HCT116 (cell line): ENCODE results near the gene COX6A2. TPM values are rescaled to one million over a fixed set of nuclear protein-coding genes. Genes with fewer than 3 reads are reported as not detected.

ENCODE experiments used
- ATAC-seq: fragments of 200-7000 bp; cut with Tn5 transposase; 2 replicates; pipeline ENCODE4 v1.9.1; 2020; ENCODE audit warnings: mild to moderate bottlenecking, moderate library complexity
- BruUV-seq: library from RNA; stranded (reverse); fragments of 400-500 nt; replicated peaks from 2 replicates; lab custom pipeline; 2021; lab: Mats Ljungman, UMichigan
- CTCF ChIA-PET: fragments of 300-600 bp; sonication (Branson Sonifier 250); formaldehyde crosslinking; loops from one replicate; lab custom pipeline; 2021; ENCODE audit warnings: antibody characterized with exemption; lab: Charles Lee
- POLR2A ChIA-PET: fragments of 300-600, 350-600 bp; sonication (Branson Sonifier 250); formaldehyde crosslinking; loops from one replicate; lab custom pipeline; 2021; ENCODE audit warnings: antibody characterized with exemption; lab: Charles Lee
- RAD21 ChIA-PET, 2 experiments: fragments of 300-600 bp; sonication (Branson Sonifier 250); formaldehyde crosslinking; loops; one replicate each; lab custom pipeline; 2023; ENCODE audit warnings: low total read pairs in 2 of 2; ENCODE audit not compliant: uncharacterized antibody in 2 of 2, unreplicated experiment in 2 of 2, low non-redundant PET in 1 of 2; lab: Charles Lee
- DNase-seq: peaks from one replicate; pipeline ENCODE4 v3.0.0-alpha.2; 2010; ENCODE audit warnings: low read depth, low spot score
- H2AFZ ChIP-seq: fragments of 200-600 bp; shearing (Covaris generic), sonication (generic); 2 replicates; pipeline ENCODE4 v1.6.1; 2017; ENCODE audit warnings: low read depth, mixed run types, mixed read lengths, antibody characterized with exemption, low read length; ENCODE audit not compliant: poor library complexity, severe bottlenecking
- H3K27ac ChIP-seq: 2 replicates; pipeline ENCODE4 v1.5.1; 2012; ENCODE audit warnings: low read depth, low read length
- H3K27me3 ChIP-seq: fragments of 200-600 bp; sonication (generic); 2 replicates; pipeline ENCODE4 v1.6.1; 2016; ENCODE audit warnings: mixed run types, low read length, mixed read lengths; ENCODE audit not compliant: insufficient read depth
- H3K36me3 ChIP-seq, 2 experiments: fragments of 200-500 bp in 1 of 2; fragments of 200-600 bp in 1 of 2; sonication (Bioruptor generic) in 1 of 2; sonication (generic) in 1 of 2; 2 replicates each; pipeline versions ENCODE4 v1.5.1 to v1.6.1; 2014 to 2016; ENCODE audit warnings: low read length in 2 of 2, inconsistent platforms in 1 of 2, mixed read lengths in 1 of 2, mixed run types in 1 of 2; ENCODE audit not compliant: insufficient read depth in 2 of 2, control insufficient read depth in 1 of 2
- H3K4me1 ChIP-seq, 2 experiments: fragments of 200-600 bp in 1 of 2; sonication (generic) in 1 of 2; 2 replicates each; pipeline versions ENCODE4 v1.5.1 to v1.6.1; 2012 to 2017; ENCODE audit warnings: low read length in 2 of 2, inconsistent platforms in 1 of 2, mild to moderate bottlenecking in 1 of 2, mixed read lengths in 1 of 2, mixed run types in 1 of 2, moderate library complexity in 1 of 2; ENCODE audit not compliant: insufficient read depth in 2 of 2, control insufficient read depth in 1 of 2
- H3K4me2 ChIP-seq: fragments of 200-600 bp; sonication (generic); 2 replicates; pipeline ENCODE4 v1.6.1; 2017; ENCODE audit warnings: mixed run types, low read length, mixed read lengths
- H3K4me3 ChIP-seq, 2 experiments: fragments of 200-600 bp in 1 of 2; sonication (generic) in 1 of 2; replicated peaks in 1 of 2; 2 replicates each; pipeline ENCODE4 v1.5.1; 2011 to 2016; ENCODE audit warnings: low read length in 2 of 2, control low read depth in 1 of 2, low read depth in 1 of 2, mild to moderate bottlenecking in 1 of 2, mixed read lengths in 1 of 2, mixed run types in 1 of 2
- H3K79me2 ChIP-seq: fragments of 200-600 bp; sonication (generic); 2 replicates; pipeline ENCODE4 v1.6.1; 2017; ENCODE audit warnings: mild to moderate bottlenecking, mixed run types, low read length, moderate library complexity, mixed read lengths; ENCODE audit not compliant: insufficient read depth
- H3K9ac ChIP-seq: fragments of 200-600 bp; sonication (generic); 2 replicates; pipeline ENCODE4 v1.6.1; 2016; ENCODE audit warnings: low read length, mixed read lengths
- H3K9me2 ChIP-seq: fragments of 200-600 bp; sonication (generic), shearing (Covaris generic); 2 replicates; pipeline ENCODE4 v1.6.1; 2017; ENCODE audit warnings: mixed run types, mild to moderate bottlenecking, moderate library complexity; ENCODE audit not compliant: insufficient read depth
- H3K9me3 ChIP-seq, 2 experiments: fragments of 200-500 bp in 1 of 2; fragments of 200-600 bp in 1 of 2; sonication (Bioruptor generic) in 1 of 2; sonication (generic) in 1 of 2; 2 replicates each; pipeline ENCODE4 v1.6.1; 2014 to 2017; ENCODE audit warnings: low read length in 2 of 2, mixed read lengths in 2 of 2, inconsistent platforms in 1 of 2, low read depth in 1 of 2, mild to moderate bottlenecking in 1 of 2, mixed run types in 1 of 2, moderate library complexity in 1 of 2; ENCODE audit not compliant: control insufficient read depth in 1 of 2, insufficient read depth in 1 of 2
- H4K20me1 ChIP-seq: fragments of 200-600 bp; sonication (generic), shearing (Covaris generic); 2 replicates; pipeline ENCODE4 v1.6.1; 2017; ENCODE audit warnings: mixed run types, mild to moderate bottlenecking, moderate library complexity; ENCODE audit not compliant: insufficient read depth
- ATF3 ChIP-seq: IDR thresholded peaks from 2 replicates; pipeline ENCODE4 v1.6.1; 2012
- CBX3 ChIP-seq: IDR thresholded peaks from 2 replicates; pipeline ENCODE4 v1.6.1; 2012; ENCODE audit warnings: low read depth
- EGR1 ChIP-seq: IDR thresholded peaks from 2 replicates; pipeline ENCODE4 v1.6.1; 2012; ENCODE audit warnings: low read depth
- ELF1 ChIP-seq: IDR thresholded peaks from 2 replicates; pipeline ENCODE4 v1.6.1; 2012; ENCODE audit warnings: low read depth, borderline replicate concordance
- EZH2 ChIP-seq: fragments of 200-600 bp; sonication (generic); IDR thresholded peaks from 2 replicates; pipeline ENCODE4 v1.6.1; 2017; ENCODE audit warnings: antibody characterized with exemption, mixed run types
- EZH2phosphoT487 ChIP-seq: fragments of 200-600 bp; IDR thresholded peaks from 2 replicates; pipeline ENCODE4 v1.6.1; 2018; ENCODE audit warnings: antibody characterized with exemption, borderline replicate concordance
- FOSL1 ChIP-seq: IDR thresholded peaks from 2 replicates; pipeline ENCODE4 v1.6.1; 2012; ENCODE audit warnings: low read depth
- JUND ChIP-seq: IDR thresholded peaks from 2 replicates; pipeline ENCODE4 v1.6.1; 2012
- MAX ChIP-seq: IDR thresholded peaks from 2 replicates; pipeline ENCODE4 v1.6.1; 2012
- POLR2A ChIP-seq: IDR thresholded peaks from 2 replicates; pipeline ENCODE4 v1.7.0; 2011; ENCODE audit warnings: borderline replicate concordance; ENCODE audit not compliant: insufficient read depth, insufficient read length; ENCODE audit errors: extremely low read depth
- POLR2AphosphoS5 ChIP-seq: IDR thresholded peaks from 2 replicates; pipeline ENCODE4 v1.6.1; 2011; ENCODE audit warnings: mild to moderate bottlenecking, low read depth, low read length, moderate library complexity
- RAD21 ChIP-seq: IDR thresholded peaks from 2 replicates; pipeline ENCODE4 v1.6.1; 2012; ENCODE audit warnings: low read depth, mild to moderate bottlenecking
- REST ChIP-seq: IDR thresholded peaks from 2 replicates; pipeline ENCODE4 v1.6.1; 2012; ENCODE audit warnings: low read depth
- SIN3A ChIP-seq: IDR thresholded peaks from 2 replicates; pipeline ENCODE4 v1.6.1; 2012; ENCODE audit warnings: low read depth
- SRF ChIP-seq: IDR thresholded peaks from 2 replicates; pipeline ENCODE4 v1.6.1; 2012; ENCODE audit warnings: low read depth
- TCF7L2 ChIP-seq: IDR thresholded peaks from 2 replicates; pipeline ENCODE4 v1.7.0; 2011; ENCODE audit warnings: borderline replicate concordance, inconsistent platforms; ENCODE audit not compliant: insufficient read depth, insufficient read length; ENCODE audit errors: extremely low read depth
- YY1 ChIP-seq: IDR thresholded peaks from 2 replicates; pipeline ENCODE4 v1.6.1; 2011; ENCODE audit warnings: low read length, low read depth, moderate library complexity, mild to moderate bottlenecking; ENCODE audit not compliant: insufficient replicate concordance; ENCODE audit errors: extremely low read depth
- ZFX ChIP-seq: fragments of 450-650 bp; IDR thresholded peaks from 2 replicates; pipeline ENCODE4 v1.6.1; 2017
- ZNF274 ChIP-seq: fragments of 200-500 bp; sonication (Bioruptor generic); IDR thresholded peaks from 2 replicates; pipeline ENCODE4 v1.6.1; 2014; ENCODE audit warnings: mild to moderate bottlenecking, low read depth, low read length, inconsistent platforms
- intact Hi-C: fragments of 100-400 bp; cut with micrococcal nuclease; formaldehyde crosslinking; loops from 2 replicates; pipeline ENCODE4 v1.10.0; 2022
- total RNA-seq: library from RNA; stranded (reverse); gene quantifications from one replicate; pipeline ENCODE4 v1.2.1, GENCODE V29; 2021; ENCODE audit not compliant: unreplicated experiment

COX6A2 gene
- total RNA-seq, 1 experiment from 2014 or later, result not detected

GRCh38 chr16:31474773-31475738 lies 46.9 kb upstream of the COX6A2 start:
- intact Hi-C loops, result loop anchor here (5.0 kb wide), 1 partner anchor 222 kb away; no protein-coding TSS in a partner anchor
- H3K4me3 ChIP-seq, result no peak overlapping the region
- H3K27ac ChIP-seq, result no peak overlapping the region
- H3K9ac ChIP-seq, result no peak overlapping the region
- TF ChIP-seq POLR2A, result no peak
- TF ChIP-seq SRF, result no peak
- TF ChIP-seq POLR2AphosphoS5, result no peak
- TF ChIP-seq YY1, result no peak
- TF ChIP-seq EZH2, result no peak
- no peak for TF ChIP-seq ZFX
- no peak for TF ChIP-seq RAD21
- no peak for TF ChIP-seq CBX3
- TF ChIP-seq ELF1, result no peak
- no peak for TF ChIP-seq EZH2phosphoT487
- no peak for TF ChIP-seq MAX
- TF ChIP-seq EGR1, result no peak
- no peak for TF ChIP-seq TCF7L2
- TF ChIP-seq SIN3A, result no peak
- TF ChIP-seq ZNF274, result no peak
- no peak for TF ChIP-seq ATF3
- no peak for TF ChIP-seq FOSL1
- TF ChIP-seq REST, result no peak
- no peak for TF ChIP-seq JUND
- H3K9me2 ChIP-seq, result no peaks in the 10 kb centered on the region
- BruUV-seq, result no TSS peak
- ChIA-PET RAD21 (no interaction called here), CTCF (interaction anchor here (1.9 kb wide), 1 partner anchor 15 kb away, joined by 9 read pairs; the partner anchor contains the start of gene ARMC5), POLR2A (no interaction called here)
- no peaks in the 10 kb centered on the region for H3K36me3 ChIP-seq
- H4K20me1 ChIP-seq, result no peaks in the 10 kb centered on the region
- DNase-seq (no peak), ATAC-seq (no peak)
- no peaks in the 10 kb centered on the region for H3K27me3 ChIP-seq
- no peaks in the 10 kb centered on the region for H3K79me2 ChIP-seq
- H3K9me3 ChIP-seq, result no peaks in the 10 kb centered on the region
- H3K4me2 ChIP-seq, result no peak overlapping the region
- H3K4me1 ChIP-seq, result peaks cover 16 to 43% of the 10 kb centered on the region in 2 experiments
- H2AFZ ChIP-seq, result no peak overlapping the region
